Activated CD4-positive, alpha-beta memory T cell treated with anti-CD3 and anti-CD28 coated beads, Interleukin-2, amount 10 ng/mL, durations not matched to agents 7 days and 5 days (primary cell): Measurements from ENCODE around the gene SYNGAP1. TPM values are rescaled to one million over a fixed set of nuclear protein-coding genes. Genes with fewer than 3 reads are reported as not detected.
"Not testable (repeated sequence)": the region's sequence is repeated elsewhere in the genome, so short reads cannot be mapped to it uniquely, and the experiment has no call there.

ENCODE experiments used
- CTCF ChIA-PET: fragments of 350-600 bp; sonication (Branson Sonifier 250); formaldehyde crosslinking; loops from one replicate; lab custom pipeline; 2021; ENCODE audit warnings: antibody characterized with exemption, inconsistent platforms; lab: Charles Lee
- POLR2A ChIA-PET: fragments of 350-600 bp; sonication (Branson Sonifier 250); formaldehyde crosslinking; loops from one replicate; lab custom pipeline; 2021; ENCODE audit warnings: antibody characterized with exemption; lab: Charles Lee
- DNase-seq: peaks from one replicate; pipeline ENCODE4 v3.0.0-alpha.2; 2020
- H3K27ac Mint-ChIP-seq: one replicate; pipeline ENCODE4 v1.8.0; 2021; ENCODE audit warnings: mild to moderate bottlenecking, mixed read lengths
- H3K27me3 Mint-ChIP-seq: one replicate; pipeline ENCODE4 v1.8.0; 2021; ENCODE audit warnings: mixed read lengths
- H3K36me3 Mint-ChIP-seq: one replicate; pipeline ENCODE4 v1.8.0; 2021; ENCODE audit warnings: low read depth, mixed read lengths
- H3K4me1 Mint-ChIP-seq: one replicate; pipeline ENCODE4 v1.8.0; 2021; ENCODE audit warnings: mixed read lengths
- H3K4me3 Mint-ChIP-seq: one replicate; pipeline ENCODE4 v1.8.0; 2021; ENCODE audit warnings: mild to moderate bottlenecking, mixed read lengths
- H3K9me3 Mint-ChIP-seq: one replicate; pipeline ENCODE4 v1.8.0; 2021; ENCODE audit warnings: mixed read lengths
- total RNA-seq, 2 experiments: library from RNA; stranded (reverse); gene quantifications; one replicate each; pipeline ENCODE4 v1.2.3, GENCODE V29; 2021

The SYNGAP1 gene
- total RNA-seq, 2 experiments from 2014 or later = 35.3 to 39.7 TPM

DNA sequence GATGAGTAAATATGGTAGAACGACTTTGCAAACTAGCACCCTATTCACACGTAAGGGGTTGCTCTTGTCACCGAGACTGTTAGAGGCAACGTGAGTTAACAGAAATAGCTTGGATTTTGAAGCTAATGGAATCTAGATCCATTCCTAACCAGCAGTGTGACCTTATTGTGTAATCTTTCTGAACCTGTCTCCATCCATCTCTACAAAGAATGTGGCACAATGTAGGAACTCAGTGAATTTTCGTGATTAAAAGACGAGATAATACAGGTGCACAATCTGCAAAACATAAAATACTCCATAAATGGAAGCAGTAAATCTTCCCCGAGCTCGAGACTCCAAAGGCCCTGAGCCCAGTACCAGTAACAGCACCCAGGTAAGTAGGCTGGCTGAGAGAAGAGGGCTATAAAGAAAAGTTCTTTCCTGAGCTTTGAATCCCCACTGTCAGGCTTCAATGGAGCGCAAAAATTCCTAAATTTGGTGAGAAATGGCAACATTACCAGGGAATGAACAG is 29.0 kb upstream of the SYNGAP1 start:
- ChIA-PET CTCF (interaction anchor here (0.6 to 1.8 kb wide), 26 partner anchors 16 to 231 kb away, joined by 3 to 11 read pairs (median 3); partner anchors contain the start of genes B3GALT4, BAK1, ITPR3 and RING1), POLR2A (interaction anchor here (0.6 to 2.6 kb wide), 15 partner anchors 16 to 419 kb away, joined by 3 to 7 read pairs (median 5); partner anchors contain the start of genes B3GALT4, CUTA, RPS18 and UQCC2)
- peaks cover 36% of the 10 kb centered on the region for H3K36me3 Mint-ChIP-seq
- H3K9me3 Mint-ChIP-seq = no peaks in the 10 kb centered on the region
- H3K27ac Mint-ChIP-seq = peak overlapping the region; percentile 93
- peaks cover 40% of the 10 kb centered on the region for H3K4me1 Mint-ChIP-seq
- no peak for DNase-seq
- H3K27me3 Mint-ChIP-seq = no peaks in the 10 kb centered on the region
- peak overlapping the region; percentile 95 for H3K4me3 Mint-ChIP-seq

DNA sequence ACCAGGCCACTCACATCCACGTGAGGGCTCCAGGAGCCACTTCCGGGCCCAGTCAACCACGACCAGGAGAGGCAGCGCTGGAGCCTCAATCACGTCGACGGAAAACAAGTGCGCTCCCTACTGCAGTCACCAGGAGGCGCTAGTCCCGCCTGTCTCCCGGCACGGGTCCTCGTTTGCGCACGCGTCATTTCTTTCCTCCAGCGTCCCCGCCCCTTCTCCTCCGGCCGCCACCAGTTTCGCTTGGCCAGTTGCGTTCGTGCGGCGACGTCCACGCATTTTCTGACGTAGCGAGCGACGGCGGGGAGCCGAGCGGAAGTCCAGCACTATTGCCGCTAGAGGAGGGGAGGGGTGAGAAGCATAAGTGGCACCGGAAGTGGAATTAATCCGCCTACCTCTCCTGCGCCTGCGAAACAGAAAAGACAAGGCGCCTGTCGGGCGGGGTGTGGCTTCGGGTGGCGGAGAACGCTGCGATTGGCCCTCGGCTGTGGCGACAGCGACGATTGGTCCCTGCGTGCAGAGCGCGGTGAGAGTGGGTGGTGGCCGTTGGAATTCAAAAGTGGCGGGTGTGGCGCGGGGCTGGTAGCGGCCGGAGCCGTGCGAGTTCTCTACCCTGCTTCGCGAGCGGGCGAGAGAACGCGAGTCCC is 28.5 kb upstream of the SYNGAP1 start, which contains the start of gene KIFC1:
Gene KIFC1 (plus strand): TSS at position 546 of the 644 bp plus-strand sequence. CDS start 163 bp downstream, outside the sequence.
- Mint-ChIP-seq H3K9me3 (no peaks in the 10 kb centered on the region), H3K36me3 (peaks cover 41% of the 10 kb centered on the region), H3K27me3 (no peaks in the 10 kb centered on the region), H3K4me3 (peak within 1 kb of the TSS; percentile 95), H3K4me1 (peaks cover 44% of the 10 kb centered on the region), H3K27ac (peak within 1 kb of the TSS; percentile 93)
- DNase-seq = peak; percentile 100
- CTCF ChIA-PET = interaction anchor here (0.7 to 1.8 kb wide), 24 partner anchors 17 to 230 kb away, joined by 3 to 11 read pairs (median 3); partner anchors contain the start of genes B3GALT4, BAK1, ITPR3 and RING1
- POLR2A ChIA-PET = interaction anchor here (0.6 to 2.6 kb wide), 24 partner anchors 9 to 320 kb away, joined by 3 to 14 read pairs (median 6); partner anchors contain the start of genes B3GALT4, CUTA, PFDN6 and PHF1

DNA sequence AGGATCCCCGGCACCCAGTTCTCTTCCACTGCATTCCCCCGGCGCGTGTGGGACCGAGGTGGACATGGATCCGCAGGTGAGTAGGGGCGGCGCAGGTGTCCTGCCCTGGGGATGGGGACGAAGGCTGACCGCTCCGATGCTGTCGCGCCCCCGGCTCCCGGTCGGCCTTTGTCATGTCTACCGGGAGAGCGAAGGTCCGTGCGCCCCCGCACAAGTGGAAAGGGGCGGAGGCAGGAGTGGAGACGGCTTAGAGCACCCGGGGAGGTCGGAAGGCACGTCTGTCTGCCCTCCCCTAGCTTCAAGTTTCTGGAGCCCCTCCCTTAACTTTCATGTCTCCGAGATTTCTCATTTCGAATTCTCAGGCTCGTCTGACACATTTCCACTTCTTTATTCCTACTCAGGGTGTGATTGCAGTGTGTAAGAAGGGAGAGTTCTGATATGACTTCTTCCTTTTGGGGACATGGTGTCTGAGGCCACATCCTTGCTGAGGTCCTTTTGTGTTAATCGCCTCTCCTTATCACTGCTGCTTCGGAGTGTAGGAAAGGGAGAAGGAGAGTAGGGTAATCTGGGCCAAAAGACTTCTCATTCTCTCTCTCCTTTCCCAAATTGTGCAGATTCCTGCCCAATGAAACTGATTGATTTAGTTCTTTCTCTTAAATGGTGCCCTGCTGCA is 27.8 kb upstream of the SYNGAP1 start:
- Mint-ChIP-seq H3K4me3 (peak overlapping the region; percentile 95), H3K4me1 (peaks cover 46% of the 10 kb centered on the region), H3K36me3 (peaks cover 41% of the 10 kb centered on the region), H3K9me3 (no peaks in the 10 kb centered on the region), H3K27me3 (no peaks in the 10 kb centered on the region), H3K27ac (peak overlapping the region; percentile 93)
- POLR2A ChIA-PET = interaction anchor here (0.6 to 2.6 kb wide), 14 partner anchors 9 to 230 kb away, joined by 3 to 14 read pairs (median 6); partner anchors contain the start of genes CUTA, PFDN6, PHF1 and WDR46
- CTCF ChIA-PET = interaction anchor here (0.7 to 1.3 kb wide), 4 partner anchors 62 to 216 kb away, joined by 3 to 5 read pairs (median 3); partner anchors contain the start of genes B3GALT4, ZBTB22 and ZBTB9
- no peak for DNase-seq

DNA sequence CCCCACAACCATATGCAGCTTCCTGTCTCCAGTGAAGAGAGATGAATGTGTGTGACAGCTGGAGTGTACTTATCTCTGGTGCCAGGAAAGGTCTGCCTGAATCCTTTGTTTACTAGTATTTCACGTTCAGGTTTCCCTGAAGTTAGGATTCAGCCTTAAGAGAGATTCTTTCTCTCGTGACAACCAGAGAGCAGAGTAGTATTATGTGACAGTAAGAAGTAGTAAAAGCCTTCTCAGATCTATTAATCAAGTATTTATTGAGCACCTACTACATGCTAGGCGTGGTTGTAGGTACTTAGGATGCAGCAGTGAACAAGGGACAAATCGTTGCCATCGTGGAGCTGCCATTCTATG is 27.3 kb upstream of the SYNGAP1 start:
- ChIA-PET POLR2A (interaction anchor here (0.9 to 2.6 kb wide), 12 partner anchors 11 to 230 kb away, joined by 3 to 14 read pairs (median 6); partner anchors contain the start of genes CUTA, PFDN6, PHF1 and WDR46), CTCF (interaction anchor here (0.7 to 1.3 kb wide), 4 partner anchors 62 to 215 kb away, joined by 3 to 5 read pairs (median 3); partner anchors contain the start of genes B3GALT4, ZBTB22 and ZBTB9)
- no peaks in the 10 kb centered on the region for H3K9me3 Mint-ChIP-seq
- H3K27ac Mint-ChIP-seq = peak overlapping the region; percentile 93
- H3K4me3 Mint-ChIP-seq = peak overlapping the region; percentile 95
- no peak for DNase-seq
- peaks cover 49% of the 10 kb centered on the region for H3K4me1 Mint-ChIP-seq
- H3K36me3 Mint-ChIP-seq = peaks cover 45% of the 10 kb centered on the region
- H3K27me3 Mint-ChIP-seq = no peaks in the 10 kb centered on the region

DNA sequence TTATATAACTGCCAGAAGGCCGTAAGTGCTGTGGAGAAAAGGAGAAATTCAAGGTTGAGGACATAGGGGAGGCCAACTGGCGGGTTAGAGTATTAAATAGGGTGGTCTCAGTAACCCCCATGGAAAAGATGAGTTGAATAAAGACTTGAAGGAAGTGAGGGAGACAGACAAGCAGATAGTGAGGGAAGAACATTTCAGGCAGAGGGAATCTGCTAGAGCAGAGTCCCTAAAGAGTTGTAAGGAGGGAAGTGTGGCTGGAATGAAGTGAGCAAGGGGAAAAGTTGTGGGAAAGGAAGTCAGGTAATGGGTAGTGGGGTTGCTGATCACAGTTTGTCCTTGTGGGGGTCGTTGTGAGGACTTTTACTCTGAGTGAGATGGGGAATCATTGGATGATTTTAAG is 26.9 kb upstream of the SYNGAP1 start:
- H3K9me3 Mint-ChIP-seq = no peaks in the 10 kb centered on the region
- no peaks in the 10 kb centered on the region for H3K27me3 Mint-ChIP-seq
- DNase-seq = no peak
- peaks cover 53% of the 10 kb centered on the region for H3K4me1 Mint-ChIP-seq
- peak overlapping the region; percentile 93 for H3K27ac Mint-ChIP-seq
- CTCF ChIA-PET = interaction anchor here (1.0 to 1.3 kb wide), 2 partner anchors 75 to 116 kb away, joined by 3 read pairs; partner anchors contain the start of genes B3GALT4 and ZBTB22
- H3K36me3 Mint-ChIP-seq = peaks cover 49% of the 10 kb centered on the region
- POLR2A ChIA-PET = interaction anchor here (1.4 to 2.6 kb wide), 8 partner anchors 10 to 229 kb away, joined by 5 to 14 read pairs (median 8); partner anchors contain the start of genes CUTA and PHF1
- peak overlapping the region; percentile 95 for H3K4me3 Mint-ChIP-seq

DNA sequence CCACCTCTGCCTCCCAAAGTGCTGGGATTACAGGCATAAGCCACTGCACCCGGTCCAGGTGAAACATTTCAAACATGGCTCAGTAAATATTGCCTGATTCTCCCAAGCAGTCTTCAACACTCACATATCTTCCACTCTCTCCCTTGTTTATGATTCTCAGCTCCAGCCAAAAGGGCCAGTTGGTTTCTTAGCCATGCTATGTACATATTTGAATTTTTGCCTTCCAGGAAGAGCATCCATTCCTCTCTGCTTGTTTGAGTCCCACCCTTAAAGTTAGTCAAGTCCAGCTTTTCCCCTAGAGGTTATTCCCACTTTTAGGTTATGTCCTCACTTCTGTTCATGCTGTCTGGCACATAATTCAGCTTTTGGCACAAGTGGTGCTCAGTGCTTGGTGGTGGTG is 22.3 kb upstream of the SYNGAP1 start:
- no peak for DNase-seq
- ChIA-PET CTCF (interaction anchor here (1.0 kb wide), 1 partner anchor 28 kb away, joined by 3 read pairs; no protein-coding TSS in a partner anchor), POLR2A (interaction anchor here (1.0 to 1.7 kb wide), 3 partner anchors 10 to 125 kb away, joined by 3 read pairs; partner anchors contain the start of genes RPS18 and VPS52)
- peak overlapping the region; percentile 8 for H3K27ac Mint-ChIP-seq
- no peaks in the 10 kb centered on the region for H3K9me3 Mint-ChIP-seq
- no peaks in the 10 kb centered on the region for H3K27me3 Mint-ChIP-seq
- H3K36me3 Mint-ChIP-seq = peaks cover 74% of the 10 kb centered on the region
- H3K4me1 Mint-ChIP-seq = peaks cover 42% of the 10 kb centered on the region
- H3K4me3 Mint-ChIP-seq = no peak overlapping the region

DNA sequence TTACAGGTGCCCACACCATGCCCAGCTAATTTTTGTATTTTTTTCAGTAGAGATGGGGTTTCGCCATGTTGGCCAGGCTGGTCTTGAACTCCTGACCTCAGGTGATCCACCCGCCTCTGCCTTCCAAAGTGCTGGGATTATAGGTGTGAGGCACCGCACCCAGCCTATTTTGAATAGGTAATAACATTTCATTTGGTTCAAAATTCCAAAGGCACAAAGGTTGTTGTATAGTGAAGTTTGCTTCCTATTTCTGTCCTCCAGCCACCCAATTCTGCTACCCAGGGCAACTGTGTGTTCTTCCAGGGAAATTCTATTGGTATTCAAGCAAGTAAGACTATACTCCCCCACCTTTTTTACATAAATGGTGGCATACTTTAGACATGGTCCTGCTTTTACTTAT is 21.3 kb upstream of the SYNGAP1 start:
- peaks cover 37% of the 10 kb centered on the region for H3K4me1 Mint-ChIP-seq
- H3K4me3 Mint-ChIP-seq, H3K27me3 Mint-ChIP-seq, H3K9me3 Mint-ChIP-seq, DNase-seq, CTCF ChIA-PET, POLR2A ChIA-PET: not testable (repeated sequence)
- H3K27ac Mint-ChIP-seq = peak overlapping the region; percentile 31
- H3K36me3 Mint-ChIP-seq = peaks cover 75% of the 10 kb centered on the region

DNA sequence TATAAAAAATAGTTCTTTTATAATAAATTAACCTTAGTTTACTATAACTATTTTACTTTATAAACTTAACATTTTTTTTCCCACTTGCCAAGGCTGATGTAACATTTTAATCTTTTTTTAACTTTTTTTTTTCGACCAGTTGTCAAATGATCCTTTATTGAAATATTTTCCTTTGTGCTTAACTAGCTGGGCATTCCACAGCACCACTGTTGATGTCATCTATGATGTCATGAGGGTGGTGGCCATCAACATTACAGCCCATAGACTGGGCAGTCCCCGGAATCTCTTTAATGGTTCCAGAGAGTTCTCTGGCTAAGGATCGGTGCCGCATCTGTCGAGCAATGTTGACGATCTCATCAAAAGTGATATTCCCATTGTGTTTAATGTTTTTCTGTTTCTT is 20.0 kb upstream of the SYNGAP1 start:
- peaks cover 36% of the 10 kb centered on the region for H3K4me1 Mint-ChIP-seq
- H3K27ac Mint-ChIP-seq, CTCF ChIA-PET, H3K9me3 Mint-ChIP-seq, POLR2A ChIA-PET, H3K27me3 Mint-ChIP-seq, DNase-seq, H3K4me3 Mint-ChIP-seq: not testable (repeated sequence)
- H3K36me3 Mint-ChIP-seq = peaks cover 76% of the 10 kb centered on the region

DNA sequence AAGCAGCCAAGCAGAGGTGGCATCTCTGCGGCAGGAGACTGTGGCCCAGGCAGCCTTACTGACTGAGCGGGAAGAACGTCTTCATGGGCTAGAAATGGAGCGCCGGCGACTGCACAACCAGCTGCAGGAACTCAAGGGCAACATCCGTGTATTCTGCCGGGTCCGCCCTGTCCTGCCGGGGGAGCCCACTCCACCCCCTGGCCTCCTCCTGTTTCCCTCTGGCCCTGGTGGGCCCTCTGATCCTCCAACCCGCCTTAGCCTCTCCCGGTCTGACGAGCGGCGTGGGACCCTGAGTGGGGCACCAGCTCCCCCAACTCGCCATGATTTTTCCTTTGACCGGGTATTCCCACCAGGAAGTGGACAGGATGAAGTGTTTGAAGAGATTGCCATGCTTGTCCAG is 15.0 kb upstream of the SYNGAP1 start:
- H3K9me3 Mint-ChIP-seq = no peaks in the 10 kb centered on the region
- H3K4me3 Mint-ChIP-seq = no peak overlapping the region
- H3K4me1 Mint-ChIP-seq = peaks cover 40% of the 10 kb centered on the region
- ChIA-PET POLR2A (interaction anchor here (0.8 to 1.9 kb wide), 4 partner anchors 9 to 20 kb away, joined by 3 to 12 read pairs (median 3); partner anchors contain the start of gene KIFC1), CTCF (no interaction called here)
- H3K27ac Mint-ChIP-seq = no peak overlapping the region
- H3K27me3 Mint-ChIP-seq = no peaks in the 10 kb centered on the region
- no peak for DNase-seq
- peaks cover 83% of the 10 kb centered on the region for H3K36me3 Mint-ChIP-seq

DNA sequence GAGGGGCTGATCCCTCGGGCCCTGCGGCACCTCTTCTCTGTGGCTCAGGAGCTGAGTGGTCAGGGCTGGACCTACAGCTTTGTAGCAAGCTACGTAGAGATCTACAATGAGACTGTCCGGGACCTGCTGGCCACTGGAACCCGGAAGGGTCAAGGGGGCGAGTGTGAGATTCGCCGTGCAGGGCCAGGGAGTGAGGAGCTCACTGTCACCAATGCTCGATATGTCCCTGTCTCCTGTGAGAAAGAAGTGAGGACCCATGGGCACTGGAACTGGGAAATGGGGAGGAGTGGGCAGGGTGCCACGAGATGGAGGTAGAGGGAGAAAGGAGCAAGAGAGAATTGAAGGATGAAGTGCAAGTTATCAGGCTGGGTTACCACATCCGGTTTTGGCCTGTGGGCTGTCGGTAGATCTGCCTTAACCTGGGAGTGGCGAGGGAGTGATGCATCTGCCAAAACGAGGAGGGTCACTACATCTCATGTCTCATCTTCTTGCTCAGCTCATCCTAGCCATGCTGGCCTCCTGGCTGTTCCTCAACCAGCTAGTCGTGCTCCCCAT is 14.4 kb upstream of the SYNGAP1 start:
- H3K9me3 Mint-ChIP-seq = no peaks in the 10 kb centered on the region
- POLR2A ChIA-PET = interaction anchor here (0.8 to 1.9 kb wide), 4 partner anchors 10 to 20 kb away, joined by 3 to 12 read pairs (median 3); partner anchors contain the start of gene KIFC1
- H3K36me3 Mint-ChIP-seq = peaks cover 78% of the 10 kb centered on the region
- DNase-seq = peak; percentile 54
- H3K4me3 Mint-ChIP-seq = no peak overlapping the region
- peak overlapping the region; percentile 67 for H3K27ac Mint-ChIP-seq
- CTCF ChIA-PET = interaction anchor here (0.6 kb wide), 1 partner anchor 147 kb away, joined by 3 read pairs; no protein-coding TSS in a partner anchor
- peaks cover 43% of the 10 kb centered on the region for H3K4me1 Mint-ChIP-seq
- no peaks in the 10 kb centered on the region for H3K27me3 Mint-ChIP-seq

DNA sequence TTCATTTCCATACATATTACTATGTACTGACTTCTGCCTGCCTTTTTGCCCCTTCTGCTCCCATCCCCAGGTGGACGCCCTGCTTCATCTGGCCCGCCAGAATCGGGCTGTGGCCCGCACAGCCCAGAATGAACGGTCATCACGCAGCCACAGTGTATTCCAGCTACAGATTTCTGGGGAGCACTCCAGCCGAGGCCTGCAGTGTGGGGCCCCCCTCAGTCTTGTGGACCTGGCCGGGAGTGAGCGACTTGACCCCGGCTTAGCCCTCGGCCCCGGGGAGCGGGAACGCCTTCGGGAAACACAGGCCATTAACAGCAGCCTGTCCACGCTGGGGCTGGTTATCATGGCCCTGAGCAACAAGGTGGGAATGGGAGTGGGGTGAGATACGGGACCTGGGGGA is 13.7 kb upstream of the SYNGAP1 start:
- Mint-ChIP-seq H3K36me3 (peaks cover 75% of the 10 kb centered on the region), H3K4me3 (no peak overlapping the region), H3K9me3 (no peaks in the 10 kb centered on the region), H3K27me3 (no peaks in the 10 kb centered on the region), H3K4me1 (peaks cover 43% of the 10 kb centered on the region), H3K27ac (peak overlapping the region; percentile 67)
- ChIA-PET CTCF (interaction anchor here (0.6 kb wide), 1 partner anchor 148 kb away, joined by 3 read pairs; no protein-coding TSS in a partner anchor), POLR2A (interaction anchor here (1.9 kb wide), 1 partner anchor 13 kb away, joined by 12 read pairs; the partner anchor contains the start of gene KIFC1)
- no peak for DNase-seq
